IPS-NIHi11 (cell line): ENCODE measurements around the gene ZNF609.

Experiments
- DNase-seq: peaks from one replicate; pipeline ENCODE4 v3.0.0; 2012; ENCODE audit warnings: mixed read lengths, low spot score

Gene ZNF609

GRCh38 chr15:64732156-64732860, 271.9 kb downstream of the ZNF609 start:
- no peak for DNase-seq
